ENCODE measurements around the gene TEX29.

The TEX29 gene

GRCh38 chr13:111393221-111393790 lies 72.9 kb downstream of the TEX29 start:
- no peak for DNase-seq (ENCODE audit: low read depth)

All from ELR (cell line).